HCT116 (cell line): Measurements from ENCODE around the gene CLDN20.

ENCODE experiments used
- ATF3 ChIP-seq: IDR thresholded peaks from 2 replicates; pipeline ENCODE4 v1.6.1; 2012
- CEBPB ChIP-seq: IDR thresholded peaks from 2 replicates; pipeline ENCODE4 v1.6.1; 2012; ENCODE audit warnings: low read depth
- EZH2 ChIP-seq: fragments of 200-600 bp; sonication (generic); IDR thresholded peaks from 2 replicates; pipeline ENCODE4 v1.6.1; 2017; ENCODE audit warnings: antibody characterized with exemption, mixed run types
- EZH2phosphoT487 ChIP-seq: fragments of 200-600 bp; IDR thresholded peaks from 2 replicates; pipeline ENCODE4 v1.6.1; 2018; ENCODE audit warnings: antibody characterized with exemption, borderline replicate concordance
- JUND ChIP-seq: IDR thresholded peaks from 2 replicates; pipeline ENCODE4 v1.6.1; 2012
- MAX ChIP-seq: IDR thresholded peaks from 2 replicates; pipeline ENCODE4 v1.6.1; 2012
- POLR2A ChIP-seq: IDR thresholded peaks from 2 replicates; pipeline ENCODE4 v1.7.0; 2011; ENCODE audit warnings: borderline replicate concordance; ENCODE audit not compliant: insufficient read depth, insufficient read length; ENCODE audit errors: extremely low read depth
- POLR2AphosphoS5 ChIP-seq: IDR thresholded peaks from 2 replicates; pipeline ENCODE4 v1.6.1; 2011; ENCODE audit warnings: mild to moderate bottlenecking, low read depth, low read length, moderate library complexity
- REST ChIP-seq: IDR thresholded peaks from 2 replicates; pipeline ENCODE4 v1.6.1; 2012; ENCODE audit warnings: low read depth
- SIN3A ChIP-seq: IDR thresholded peaks from 2 replicates; pipeline ENCODE4 v1.6.1; 2012; ENCODE audit warnings: low read depth
- YY1 ChIP-seq: IDR thresholded peaks from 2 replicates; pipeline ENCODE4 v1.6.1; 2011; ENCODE audit warnings: low read length, low read depth, moderate library complexity, mild to moderate bottlenecking; ENCODE audit not compliant: insufficient replicate concordance; ENCODE audit errors: extremely low read depth
- ZBTB33 ChIP-seq: IDR thresholded peaks from 2 replicates; pipeline ENCODE4 v1.6.1; 2011; ENCODE audit warnings: mild to moderate bottlenecking, low read length, moderate library complexity; ENCODE audit not compliant: insufficient replicate concordance; ENCODE audit errors: extremely low read depth
- ZNF274 ChIP-seq: fragments of 200-500 bp; sonication (Bioruptor generic); IDR thresholded peaks from 2 replicates; pipeline ENCODE4 v1.6.1; 2014; ENCODE audit warnings: mild to moderate bottlenecking, low read depth, low read length, inconsistent platforms
- TF ChIP-seq, protein P1 (sequence below), 3 experiments: fragments of 200-600 bp in 1 of 3; sonication (generic) in 1 of 3; IDR thresholded peaks in 2 of 3; conservative IDR thresholded peaks in 1 of 3; 2 replicates each; pipeline ENCODE4 v1.5.1; 2012 to 2017; ENCODE audit warnings: low read depth in 2 of 3, low read length in 2 of 3, antibody characterized with exemption in 1 of 3, borderline replicate concordance in 1 of 3, control low read depth in 1 of 3, mild to moderate bottlenecking in 1 of 3, mixed read lengths in 1 of 3, mixed run types in 1 of 3, moderate library complexity in 1 of 3; ENCODE audit not compliant: insufficient read depth in 1 of 3

DNA sequence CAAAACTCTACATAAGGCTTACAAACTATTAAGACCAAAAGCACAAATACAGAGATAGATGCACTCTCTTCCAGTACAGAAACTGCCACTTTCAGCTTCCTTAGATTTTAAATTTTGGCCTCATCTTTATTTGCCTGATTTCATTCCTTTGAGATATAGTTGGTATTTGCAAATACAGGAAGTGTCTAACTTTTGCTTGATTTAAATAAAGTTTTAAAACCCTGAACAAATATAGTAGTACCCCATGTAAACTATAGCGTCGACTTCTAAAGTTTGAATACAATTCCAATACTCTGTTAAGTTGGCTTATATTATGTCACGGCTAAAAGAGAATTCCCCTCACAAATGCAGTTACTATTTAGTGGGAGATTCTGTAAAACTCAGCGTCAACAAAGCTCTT is 1.2 kb upstream of the CLDN20 start:
- TF ChIP-seq CEBPB (no peak), ATF3 (no peak), POLR2AphosphoS5 (no peak), EZH2 (no peak), POLR2A (no peak), ZNF274 (no peak), EZH2phosphoT487 (no peak), ZBTB33 (no peak), REST (no peak), JUND (no peak), SIN3A (no peak), YY1 (no peak), MAX (no peak)
- TF ChIP-seq, protein P1, sequence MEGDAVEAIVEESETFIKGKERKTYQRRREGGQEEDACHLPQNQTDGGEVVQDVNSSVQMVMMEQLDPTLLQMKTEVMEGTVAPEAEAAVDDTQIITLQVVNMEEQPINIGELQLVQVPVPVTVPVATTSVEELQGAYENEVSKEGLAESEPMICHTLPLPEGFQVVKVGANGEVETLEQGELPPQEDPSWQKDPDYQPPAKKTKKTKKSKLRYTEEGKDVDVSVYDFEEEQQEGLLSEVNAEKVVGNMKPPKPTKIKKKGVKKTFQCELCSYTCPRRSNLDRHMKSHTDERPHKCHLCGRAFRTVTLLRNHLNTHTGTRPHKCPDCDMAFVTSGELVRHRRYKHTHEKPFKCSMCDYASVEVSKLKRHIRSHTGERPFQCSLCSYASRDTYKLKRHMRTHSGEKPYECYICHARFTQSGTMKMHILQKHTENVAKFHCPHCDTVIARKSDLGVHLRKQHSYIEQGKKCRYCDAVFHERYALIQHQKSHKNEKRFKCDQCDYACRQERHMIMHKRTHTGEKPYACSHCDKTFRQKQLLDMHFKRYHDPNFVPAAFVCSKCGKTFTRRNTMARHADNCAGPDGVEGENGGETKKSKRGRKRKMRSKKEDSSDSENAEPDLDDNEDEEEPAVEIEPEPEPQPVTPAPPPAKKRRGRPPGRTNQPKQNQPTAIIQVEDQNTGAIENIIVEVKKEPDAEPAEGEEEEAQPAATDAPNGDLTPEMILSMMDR (IDR thresholded peaks at IDR 0.05 in 2 of 3, conservative IDR thresholded peaks at IDR 0.05 in 1 of 3; ENCODE audit: borderline replicate concordance in 1 of 3, insufficient read depth in 1 of 3, low read depth in 2 of 3, low read length in 2 of 3) = no peak
